Mesendoderm (in vitro differentiated cells): Measurements from ENCODE around the gene NUCB2.

Experiments
- DNase-seq: peaks from one replicate; pipeline ENCODE4 v3.0.0; 2013
- H2AK5ac ChIP-seq: 2 replicates; pipeline ENCODE4 v1.6.1; 2013; ENCODE audit warnings: low read length, inconsistent platforms
- H2BK120ac ChIP-seq: 2 replicates; pipeline ENCODE4 v1.6.1; 2013; ENCODE audit warnings: low read depth, mild to moderate bottlenecking, low read length, moderate library complexity, mixed read lengths
- H2BK15ac ChIP-seq: replicated peaks from 2 replicates; pipeline ENCODE4 v1.6.1; 2013; ENCODE audit warnings: low read depth, mild to moderate bottlenecking, moderate library complexity
- H2BK5ac ChIP-seq: 2 replicates; pipeline ENCODE4 v1.6.1; 2013; ENCODE audit warnings: low read length, inconsistent platforms
- H3K18ac ChIP-seq: 2 replicates; pipeline ENCODE4 v1.6.1; 2013; ENCODE audit warnings: mild to moderate bottlenecking, low read length, mixed read lengths
- H3K23ac ChIP-seq: one replicate; pipeline ENCODE4 v1.6.1; 2013; ENCODE audit warnings: low read length
- H3K27ac ChIP-seq: 2 replicates; pipeline ENCODE4 v1.5.1; 2013; ENCODE audit warnings: low read depth, mild to moderate bottlenecking, inconsistent platforms, low read length, moderate library complexity
- H3K27me3 ChIP-seq: 2 replicates; pipeline ENCODE4 v1.6.1; 2013; ENCODE audit warnings: low read length, control low read depth, mild to moderate bottlenecking, inconsistent platforms; ENCODE audit not compliant: insufficient read depth, poor library complexity
- H3K36me3 ChIP-seq: 2 replicates; pipeline ENCODE4 v1.6.1; 2013; ENCODE audit warnings: low read length, inconsistent platforms; ENCODE audit not compliant: control insufficient read depth, insufficient read depth
- H3K4ac ChIP-seq: one replicate; pipeline ENCODE4 v1.6.1; 2013; ENCODE audit warnings: low read depth, mild to moderate bottlenecking, low read length, moderate library complexity
- H3K4me1 ChIP-seq: 2 replicates; pipeline ENCODE4 v1.6.1; 2013; ENCODE audit warnings: low read depth, low read length, inconsistent platforms; ENCODE audit not compliant: control insufficient read depth
- H3K4me2 ChIP-seq: 2 replicates; pipeline ENCODE4 v1.6.1; 2013; ENCODE audit warnings: low read length
- H3K4me3 ChIP-seq: 2 replicates; pipeline ENCODE4 v1.5.1; 2013; ENCODE audit warnings: mild to moderate bottlenecking, low read length
- H3K56ac ChIP-seq: one replicate; pipeline ENCODE4 v1.6.1; 2013; ENCODE audit warnings: low read length
- H3K79me1 ChIP-seq: 2 replicates; pipeline ENCODE4 v1.6.1; 2013; ENCODE audit warnings: low read length, inconsistent platforms
- H3K79me2 ChIP-seq: 2 replicates; pipeline ENCODE4 v1.6.1; 2013; ENCODE audit warnings: mild to moderate bottlenecking, low read length; ENCODE audit not compliant: control insufficient read depth, insufficient read depth
- H3K9ac ChIP-seq: 2 replicates; pipeline ENCODE4 v1.6.1; 2013; ENCODE audit warnings: low read length, inconsistent platforms
- H4K5ac ChIP-seq: one replicate; pipeline ENCODE4 v1.6.1; 2013; ENCODE audit warnings: low read length
- H4K8ac ChIP-seq: one replicate; pipeline ENCODE4 v1.6.1; 2013; ENCODE audit warnings: low read depth, mild to moderate bottlenecking, control low read depth, low read length, moderate library complexity
- WGBS: extraction: QIAGEN DNeasy Blood & Tissue Kit; methylation state at CpG from one replicate; pipeline ENCODE4 v1.1.7; 2013; ENCODE audit warnings: low lambda C conversion rate, missing lambda C conversion rate; ENCODE audit not compliant: insufficient coverage; ENCODE audit errors: extremely low coverage; 5-methylcytosine and 5-hydroxymethylcytosine counted together

NUCB2 gene

DNA sequence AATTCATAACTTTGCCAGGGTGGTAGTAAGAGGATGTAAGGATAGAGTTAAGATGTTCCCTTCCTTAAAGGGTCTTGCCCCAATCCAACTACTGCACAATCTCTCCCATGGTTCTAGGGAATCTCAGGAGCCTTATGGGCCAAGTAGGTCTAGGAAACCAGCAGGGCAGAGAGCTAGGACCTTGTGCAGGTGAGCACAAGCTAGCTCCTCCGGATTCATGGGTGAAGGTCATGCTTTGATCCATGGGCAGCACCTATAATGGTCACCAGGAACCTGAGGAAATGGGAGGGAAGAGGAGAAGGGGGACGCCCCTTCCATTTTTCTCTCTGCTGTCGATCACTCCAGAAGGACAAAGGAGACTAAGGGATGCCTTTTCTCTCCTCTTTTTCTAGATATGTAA is 95.1 kb downstream of the NUCB2 start:
- Histone ChIP-seq H3K23ac (no peak overlapping the region), H4K8ac (no peak overlapping the region), H2BK120ac (no peak overlapping the region), H3K18ac (no peak overlapping the region), H3K4ac (no peak overlapping the region), H3K4me2 (no peak overlapping the region), H3K27me3 (no peaks in the 10 kb centered on the region), H3K79me2 (no peaks in the 10 kb centered on the region), H3K27ac (no peak overlapping the region), H2AK5ac (no peak overlapping the region), H2BK15ac (no peak overlapping the region), H4K5ac (no peak overlapping the region), H3K4me3 (peak overlapping the region; percentile 5), H3K9ac (no peak overlapping the region), H2BK5ac (no peak overlapping the region), H3K56ac (no peak overlapping the region), H3K4me1 (no peaks in the 10 kb centered on the region), H3K79me1 (no peaks in the 10 kb centered on the region), H3K36me3 (no peaks in the 10 kb centered on the region)
- WGBS, result no CpG with 5 or more reads among the region's 3 CpGs
- DNase-seq, result peak; percentile 56

DNA sequence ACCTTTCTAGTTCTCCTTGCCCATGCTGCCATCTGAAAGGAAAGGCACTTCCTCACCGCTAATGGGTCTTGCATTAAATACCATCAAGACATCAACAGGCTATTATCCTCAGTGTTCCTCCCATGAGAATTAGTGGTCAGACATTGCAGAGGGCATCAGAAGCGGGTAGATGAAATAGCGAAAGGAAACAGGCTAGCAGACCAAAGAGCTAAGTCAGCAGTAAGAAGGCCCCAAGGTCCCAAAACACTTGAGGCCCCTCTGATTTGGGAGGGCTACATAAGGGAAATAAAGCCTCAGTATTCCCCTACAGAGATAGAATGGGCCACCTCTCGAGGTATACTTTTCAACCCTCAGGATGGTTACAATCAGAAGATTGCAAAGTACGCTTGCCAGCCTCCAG is 99.0 kb downstream of the NUCB2 start:
- no peaks in the 10 kb centered on the region for H3K27me3 ChIP-seq
- H3K23ac ChIP-seq, result no peak overlapping the region
- H3K79me1 ChIP-seq, result no peaks in the 10 kb centered on the region
- no CpG with 5 or more reads among the region's 5 CpGs for WGBS
- H3K9ac ChIP-seq, result no peak overlapping the region
- no peak overlapping the region for H3K4me3 ChIP-seq
- no peak overlapping the region for H2BK15ac ChIP-seq
- no peaks in the 10 kb centered on the region for H3K36me3 ChIP-seq
- H3K56ac ChIP-seq, result no peak overlapping the region
- no peak overlapping the region for H3K4ac ChIP-seq
- no peak for DNase-seq
- H2BK5ac ChIP-seq, result no peak overlapping the region
- no peak overlapping the region for H3K4me2 ChIP-seq
- no peak overlapping the region for H4K8ac ChIP-seq
- H2BK120ac ChIP-seq, result no peak overlapping the region
- no peak overlapping the region for H2AK5ac ChIP-seq
- no peaks in the 10 kb centered on the region for H3K4me1 ChIP-seq
- H3K18ac ChIP-seq, result no peak overlapping the region
- H3K79me2 ChIP-seq, result no peaks in the 10 kb centered on the region
- H4K5ac ChIP-seq, result no peak overlapping the region
- no peak overlapping the region for H3K27ac ChIP-seq

DNA sequence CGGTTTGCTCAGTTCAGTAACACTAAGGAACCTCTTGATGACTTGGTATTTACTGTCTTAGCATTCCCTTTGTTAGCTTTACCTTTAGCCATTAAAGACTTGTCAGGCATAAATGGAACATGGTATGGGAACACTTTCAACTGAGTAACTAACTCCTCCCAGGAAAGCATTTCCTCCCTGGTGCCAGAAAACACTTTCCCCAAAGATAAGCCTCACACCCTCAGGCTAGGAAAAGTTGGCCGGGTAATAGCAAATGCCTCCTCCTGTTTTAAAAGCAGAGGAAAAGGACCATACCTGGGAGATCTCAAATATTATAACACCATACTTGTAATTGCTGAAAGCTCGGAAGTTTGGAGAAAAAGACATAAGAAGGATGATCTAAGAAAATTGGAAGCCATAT is 100.0 kb downstream of the NUCB2 start:
- DNase-seq, result no peak
- H3K4me1 ChIP-seq, result no peaks in the 10 kb centered on the region
- no peak overlapping the region for H2AK5ac ChIP-seq
- no peaks in the 10 kb centered on the region for H3K27me3 ChIP-seq
- H2BK15ac ChIP-seq, result no peak overlapping the region
- H3K27ac ChIP-seq, result no peak overlapping the region
- H2BK120ac ChIP-seq, result no peak overlapping the region
- no peak overlapping the region for H2BK5ac ChIP-seq
- H3K18ac ChIP-seq, result no peak overlapping the region
- H3K4me3 ChIP-seq, result no peak overlapping the region
- H3K56ac ChIP-seq, result no peak overlapping the region
- H3K9ac ChIP-seq, result no peak overlapping the region
- no CpG with 5 or more reads among the region's 3 CpGs for WGBS
- no peak overlapping the region for H3K23ac ChIP-seq
- H3K36me3 ChIP-seq, result no peaks in the 10 kb centered on the region
- H3K79me1 ChIP-seq, result no peaks in the 10 kb centered on the region
- H4K5ac ChIP-seq, result no peak overlapping the region
- H3K79me2 ChIP-seq, result no peaks in the 10 kb centered on the region
- no peak overlapping the region for H3K4me2 ChIP-seq
- H4K8ac ChIP-seq, result no peak overlapping the region
- H3K4ac ChIP-seq, result no peak overlapping the region

- no peaks in the 10 kb centered on the region for H3K79me2 ChIP-seq
- H3K36me3 ChIP-seq, result no peaks in the 10 kb centered on the region
- no peak overlapping the region for H3K23ac ChIP-seq
- H2AK5ac ChIP-seq, result no peak overlapping the region
- no peak overlapping the region for H4K5ac ChIP-seq
- DNase-seq, result no peak
- no peak overlapping the region for H3K56ac ChIP-seq
- H2BK5ac ChIP-seq, result no peak overlapping the region
- no peak overlapping the region for H3K4ac ChIP-seq
- no peak overlapping the region for H3K27ac ChIP-seq
- H2BK120ac ChIP-seq, result no peak overlapping the region
- no peaks in the 10 kb centered on the region for H3K79me1 ChIP-seq
- no peak overlapping the region for H2BK15ac ChIP-seq
- no peak overlapping the region for H3K4me2 ChIP-seq
- no peak overlapping the region for H4K8ac ChIP-seq
- H3K9ac ChIP-seq, result no peak overlapping the region
- no peaks in the 10 kb centered on the region for H3K27me3 ChIP-seq
- no CpG with 5 or more reads among the region's 2 CpGs for WGBS
- H3K18ac ChIP-seq, result no peak overlapping the region
- no peak overlapping the region for H3K4me3 ChIP-seq
- H3K4me1 ChIP-seq, result no peaks in the 10 kb centered on the region
Observed at GRCh38 chr11:17378655-17379054, 102.1 kb downstream of the NUCB2 start.

DNA sequence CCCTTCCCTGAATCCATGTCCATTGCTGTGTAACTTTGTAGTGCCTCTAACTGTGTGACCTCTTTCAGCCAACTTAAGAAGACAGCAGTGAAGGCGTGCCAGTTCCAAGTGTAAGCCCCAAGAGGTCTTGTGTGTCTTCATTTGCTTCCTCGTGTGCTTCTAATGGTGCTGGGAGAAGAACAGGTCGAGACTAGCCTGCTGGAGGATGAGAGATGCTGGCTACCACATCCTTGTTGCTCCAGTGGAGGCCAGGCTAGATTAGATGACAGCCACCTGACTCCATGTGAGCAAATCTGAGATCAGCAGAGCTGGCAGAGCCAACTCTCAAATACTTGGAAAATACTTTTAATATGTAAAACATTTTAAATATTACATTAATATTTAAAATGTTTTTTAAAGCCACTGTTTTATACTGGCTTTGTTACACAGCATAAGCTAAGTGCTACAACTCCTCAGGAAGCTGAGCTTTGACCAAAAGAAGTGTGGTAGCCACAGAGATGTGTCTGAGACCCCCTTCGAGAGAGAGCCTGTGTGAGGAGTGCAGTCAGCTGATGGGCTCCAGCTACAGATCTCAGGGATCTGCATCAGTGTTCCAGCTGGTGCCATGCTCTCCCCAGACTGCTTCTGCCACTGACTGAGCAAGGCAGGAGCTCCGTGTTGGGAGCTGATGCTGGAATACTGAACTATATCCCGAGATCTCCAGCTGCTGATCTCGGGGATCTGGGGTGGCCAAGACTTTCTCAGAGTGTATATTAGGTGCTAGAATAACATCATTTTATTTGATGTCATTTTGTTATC is 103.0 kb downstream of the NUCB2 start:
- H3K9ac ChIP-seq, result no peak overlapping the region
- H3K4ac ChIP-seq, result no peak overlapping the region
- H4K5ac ChIP-seq, result no peak overlapping the region
- no peaks in the 10 kb centered on the region for H3K36me3 ChIP-seq
- H2BK15ac ChIP-seq, result no peak overlapping the region
- no peaks in the 10 kb centered on the region for H3K79me2 ChIP-seq
- DNase-seq, result no peak
- H3K27me3 ChIP-seq, result no peaks in the 10 kb centered on the region
- H3K4me1 ChIP-seq, result no peaks in the 10 kb centered on the region
- H3K18ac ChIP-seq, result no peak overlapping the region
- no peaks in the 10 kb centered on the region for H3K79me1 ChIP-seq
- H3K23ac ChIP-seq, result no peak overlapping the region
- H3K4me3 ChIP-seq, result no peak overlapping the region
- no peak overlapping the region for H2BK120ac ChIP-seq
- no peak overlapping the region for H2BK5ac ChIP-seq
- no peak overlapping the region for H3K27ac ChIP-seq
- WGBS, result no CpG with 5 or more reads among the region's 7 CpGs
- no peak overlapping the region for H3K4me2 ChIP-seq
- no peak overlapping the region for H2AK5ac ChIP-seq
- no peak overlapping the region for H3K56ac ChIP-seq
- no peak overlapping the region for H4K8ac ChIP-seq

DNA sequence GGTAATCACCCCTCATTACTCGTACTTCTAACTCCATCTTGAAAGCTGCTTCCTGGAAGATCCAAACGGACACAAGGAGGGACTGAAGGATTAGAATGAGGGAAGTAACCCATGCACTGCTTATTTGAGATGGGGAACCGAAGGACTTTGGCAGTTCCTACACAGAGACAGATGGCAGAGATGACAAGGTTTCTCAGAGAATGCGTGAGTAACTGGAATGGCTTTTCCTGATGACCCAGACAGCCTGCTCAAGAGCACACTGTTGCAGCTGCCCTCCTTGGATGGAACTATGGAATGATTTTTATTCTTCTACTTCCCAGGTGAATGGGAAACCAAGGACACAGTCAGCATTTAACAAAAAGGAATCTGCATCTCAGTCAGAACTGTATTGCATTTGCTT is 104.6 kb downstream of the NUCB2 start:
- H3K36me3 ChIP-seq, result no peaks in the 10 kb centered on the region
- no CpG with 5 or more reads among the region's 4 CpGs for WGBS
- no peak for DNase-seq
- H4K8ac ChIP-seq, result no peak overlapping the region
- no peak overlapping the region for H2BK15ac ChIP-seq
- H3K18ac ChIP-seq, result no peak overlapping the region
- no peaks in the 10 kb centered on the region for H3K4me1 ChIP-seq
- no peak overlapping the region for H2BK120ac ChIP-seq
- no peak overlapping the region for H3K4me3 ChIP-seq
- H3K27ac ChIP-seq, result no peak overlapping the region
- no peaks in the 10 kb centered on the region for H3K27me3 ChIP-seq
- H3K4ac ChIP-seq, result no peak overlapping the region
- no peak overlapping the region for H3K4me2 ChIP-seq
- no peak overlapping the region for H4K5ac ChIP-seq
- H3K23ac ChIP-seq, result no peak overlapping the region
- H3K79me1 ChIP-seq, result no peaks in the 10 kb centered on the region
- no peak overlapping the region for H3K9ac ChIP-seq
- H2BK5ac ChIP-seq, result no peak overlapping the region
- H2AK5ac ChIP-seq, result no peak overlapping the region
- no peak overlapping the region for H3K56ac ChIP-seq
- no peaks in the 10 kb centered on the region for H3K79me2 ChIP-seq
